K562 (cell line): Measurements from ENCODE around the gene CUTA. TPM values are rescaled to one million over a fixed set of nuclear protein-coding genes. Genes with fewer than 3 reads are reported as not detected.

ENCODE experiments used
- ATAC-seq: fragments of 200-7000 bp; cut with Tn5 transposase; 3 replicates; pipeline ENCODE4 v1.9.1; 2020; ENCODE audit warnings: moderate library complexity
- BruUV-seq: library from RNA; stranded (reverse); fragments of 400-500 nt; replicated peaks from 2 replicates; lab custom pipeline; 2021; lab: Mats Ljungman, UMichigan
- CTCF ChIA-PET: fragments of 300-600 bp; formaldehyde crosslinking; extraction: SDS; loops from one replicate; lab custom pipeline; 2021; ENCODE audit warnings: low intra/inter-chr PET ratio; lab: Yijun Ruan, JAX
- POLR2A ChIA-PET: fragments of 300-600, 350-650 bp; sonication (Branson Sonifier 250); formaldehyde crosslinking; extraction: SDS; loops from one replicate; lab custom pipeline; 2021; ENCODE audit warnings: antibody characterized with exemption, inconsistent platforms; lab: Yijun Ruan, JAX
- DNase-seq, 4 experiments: peaks; one replicate each; pipeline versions ENCODE4 v3.0.0 to v3.0.0-alpha.2; 2011 to 2018; ENCODE audit warnings: low spot score in 3 of 4, mixed read lengths in 3 of 4; ENCODE audit errors: extremely low read depth in 1 of 4
- FAIRE-seq: peaks from 2 replicates; lab custom pipeline; 2011; peaks lifted over from hg19 to GRCh38; lab: Jason Lieb, UNC
- H2AFZ ChIP-seq: 2 replicates; pipeline ENCODE4 v1.6.0; 2011; ENCODE audit warnings: low read depth, low read length, control low read depth, inconsistent platforms
- H3K27ac ChIP-seq: fragments of 200-600 bp; 3 replicates; pipeline ENCODE4 v1.8.0; 2011; ENCODE audit warnings: low read depth, mild to moderate bottlenecking, control low read depth, inconsistent platforms, low read length, moderate library complexity, mixed read lengths; ENCODE audit errors: extremely low read depth
- H3K27me3 ChIP-seq, 2 experiments: fragments of 300-600 bp in 1 of 2; 2 replicates in 1 of 2; 3 replicates in 1 of 2; pipeline versions ENCODE4 v1.6.0 to v1.8.0; 2011; ENCODE audit warnings: inconsistent platforms in 2 of 2, low read length in 2 of 2, mild to moderate bottlenecking in 1 of 2, mixed read lengths in 1 of 2, moderate library complexity in 1 of 2; ENCODE audit not compliant: control insufficient read depth in 2 of 2, insufficient read depth in 2 of 2
- H3K36me3 ChIP-seq: fragments of 300-600 bp; 3 replicates; pipeline ENCODE4 v1.8.0; 2011; ENCODE audit warnings: mild to moderate bottlenecking, low read length, inconsistent platforms; ENCODE audit not compliant: control insufficient read depth, insufficient read depth
- H3K4me1 ChIP-seq, 2 experiments: fragments of 200-600 bp in 1 of 2; replicated peaks in 1 of 2; 2 replicates in 1 of 2; 3 replicates in 1 of 2; pipeline versions ENCODE4 v1.5.1 to v1.8.0; 2011; ENCODE audit warnings: inconsistent platforms in 2 of 2, low read length in 2 of 2, mild to moderate bottlenecking in 1 of 2, mixed read lengths in 1 of 2, moderate library complexity in 1 of 2; ENCODE audit not compliant: control insufficient read depth in 2 of 2, insufficient read depth in 2 of 2
- H3K4me2 ChIP-seq: 2 replicates; pipeline ENCODE4 v1.6.1; 2011; ENCODE audit warnings: low read length, control low read depth, inconsistent platforms, mixed read lengths; ENCODE audit not compliant: insufficient read depth
- H3K4me3 ChIP-seq: fragments of 200-600 bp; sonication (generic), shearing (Covaris generic); 2 replicates; pipeline ENCODE4 v1.5.1; 2016; ENCODE audit warnings: control low read depth, inconsistent platforms
- H3K79me2 ChIP-seq: fragments of 200-600 bp; 3 replicates; pipeline ENCODE4 v1.8.0; 2011; ENCODE audit warnings: low read length, inconsistent platforms; ENCODE audit not compliant: control insufficient read depth, insufficient read depth
- H3K9ac ChIP-seq, 2 experiments: 2 replicates each; pipeline versions ENCODE4 v1.6.0 to v1.6.1; 2011; ENCODE audit warnings: low read depth in 2 of 2, low read length in 2 of 2, control low read depth in 1 of 2, inconsistent platforms in 1 of 2, mild to moderate bottlenecking in 1 of 2, mixed read lengths in 1 of 2; ENCODE audit not compliant: insufficient read depth in 1 of 2
- H3K9me1 ChIP-seq: one replicate; pipeline ENCODE4 v1.6.0; 2011; ENCODE audit warnings: inconsistent platforms, mild to moderate bottlenecking, low read length, moderate library complexity; ENCODE audit not compliant: control insufficient read depth, insufficient read depth
- H3K9me3 ChIP-seq: replicated peaks from 2 replicates; pipeline ENCODE4 v1.5.1; 2011; ENCODE audit warnings: low read depth, low read length, inconsistent platforms; ENCODE audit not compliant: control insufficient read depth, insufficient read depth
- H4K20me1 ChIP-seq: replicated peaks from 2 replicates; pipeline ENCODE4 v1.6.1; 2011; ENCODE audit warnings: low read length, inconsistent platforms, mixed read lengths; ENCODE audit not compliant: control insufficient read depth, insufficient read depth
- BCLAF1 ChIP-seq, 2 experiments: fragments of 450-650 bp in 1 of 2; IDR thresholded peaks; 2 replicates each; pipeline ENCODE4 v1.6.1; 2011 to 2017; ENCODE audit warnings: low read depth in 2 of 2, antibody characterized with exemption in 1 of 2, borderline replicate concordance in 1 of 2, low read length in 1 of 2, mild to moderate bottlenecking in 1 of 2, mixed read lengths in 1 of 2; ENCODE audit not compliant: control insufficient read depth in 1 of 2
- C11orf30 ChIP-seq: fragments of 450-650 bp; IDR thresholded peaks from 2 replicates; pipeline ENCODE4 v1.6.1; 2016; ENCODE audit warnings: low read depth, mild to moderate bottlenecking
- DIDO1 ChIP-seq: fragments of 450-650 bp; IDR thresholded peaks from 2 replicates; pipeline ENCODE4 v1.6.1; 2016; ENCODE audit warnings: low read depth, missing biosample characterization, missing genetic modification characterization
- FOXP4 ChIP-seq: sonication (generic); formaldehyde crosslinking; IDR thresholded peaks from 2 replicates; pipeline ENCODE4 v1.8.0; 2022; ENCODE audit warnings: mild to moderate bottlenecking, missing genetic modification reagents, borderline replicate concordance
- HDAC1 ChIP-seq, 2 experiments: fragments of 450-650 bp; IDR thresholded peaks; 2 replicates each; pipeline ENCODE4 v1.6.1; 2016 to 2017; ENCODE audit warnings: inconsistent platforms in 1 of 2, mild to moderate bottlenecking in 1 of 2, moderate library complexity in 1 of 2
- KDM1A ChIP-seq, 2 experiments: fragments of 450-650 bp; IDR thresholded peaks; 2 replicates each; pipeline ENCODE4 v1.6.1; 2016; ENCODE audit warnings: mild to moderate bottlenecking in 2 of 2
- MCM3 ChIP-seq: fragments of 450-650 bp; IDR thresholded peaks from 2 replicates; pipeline ENCODE4 v1.6.1; 2016
- NKRF ChIP-seq: fragments of 450-650 bp; IDR thresholded peaks from 2 replicates; pipeline ENCODE4 v1.6.1; 2016; ENCODE audit warnings: borderline replicate concordance
- RBFOX2 ChIP-seq: fragments of 200-400 bp; formaldehyde crosslinking; IDR thresholded peaks from 2 replicates; pipeline ENCODE4 v1.6.1; 2017; ENCODE audit warnings: low read depth, mild to moderate bottlenecking, low read length, moderate library complexity
- RCOR1 ChIP-seq, 2 experiments: IDR thresholded peaks; 2 replicates each; pipeline ENCODE4 v1.6.1; 2012; ENCODE audit warnings: low read depth in 2 of 2, low read length in 2 of 2, borderline replicate concordance in 1 of 2, improper control_type of control experiment in 1 of 2
- SIN3B ChIP-seq: fragments of 450-650 bp; IDR thresholded peaks from 2 replicates; pipeline ENCODE4 v1.6.1; 2017; ENCODE audit warnings: low read depth, mild to moderate bottlenecking, moderate library complexity
- SMARCC2 ChIP-seq: fragments of 450-650 bp; IDR thresholded peaks from 2 replicates; pipeline ENCODE4 v1.6.1; 2017; ENCODE audit warnings: antibody characterized with exemption, moderate library complexity, mild to moderate bottlenecking, low read depth
- SP1 ChIP-seq: sonication (generic); formaldehyde crosslinking; IDR thresholded peaks from 2 replicates; pipeline ENCODE4 v1.8.1; 2022; ENCODE audit warnings: mild to moderate bottlenecking, missing genetic modification reagents
- ZNF57 ChIP-seq: fragments of 450-650 bp; formaldehyde crosslinking; IDR thresholded peaks from 2 replicates; pipeline ENCODE4 v1.4.0; 2020; ENCODE audit warnings: mild to moderate bottlenecking, moderate library complexity
- WGBS: fragments of 100-300 bp; shearing (Covaris generic); methylation state at CpG from one replicate; pipeline ENCODE4 v1.1.6; 2016; ENCODE audit warnings: low coverage, mixed read lengths; ENCODE audit not compliant: insufficient coverage; ENCODE audit errors: missing lambda C conversion rate; 5-methylcytosine and 5-hydroxymethylcytosine counted together
- in situ Hi-C: fragments of 300-500 bp; cut with MboI; formaldehyde crosslinking; loops from 4 replicates; pipeline ENCODE4 v1.15.0; 2018; ENCODE audit warnings: inconsistent platforms, mixed read lengths
- intact Hi-C: fragments of 100-400 bp; cut with micrococcal nuclease; formaldehyde crosslinking; loops from 2 replicates; pipeline ENCODE4 v1.14.2; 2022
- polyA plus RNA-seq, 8 experiments: library from polyadenylated mRNA; depleted of rRNA in 4 of 8; stranded (reverse) in 5 of 8; unstranded in 3 of 8; fragments of >200 nt; fragmentation: Nextera tagmentation in 2 of 8; fragmentation: Illumina TruSeq in 1 of 8; extraction: Ambion mirVana in 2 of 8; extraction: Trizol in 1 of 8; gene quantifications; 2 replicates each; pipeline versions ENCODE4 v1.2.1 to v1.2.3, GENCODE V29; 2011 to 2014; ENCODE audit warnings: inconsistent platforms in 1 of 8, missing spikeins in 1 of 8
- total RNA-seq, 7 experiments: library from RNA; depleted of rRNA in 6 of 7; stranded (reverse); fragments of >200 nt in 6 of 7; fragmentation: Illumina TruSeq in 2 of 7; extraction: Trizol in 2 of 7; gene quantifications; 2 replicates each; pipeline versions ENCODE4 v1.2.1 to v1.2.3, GENCODE V29; 2011 to 2021; ENCODE audit warnings: low replicate concordance in 1 of 7

The CUTA gene
- total and polyA plus RNA-seq, 9 of the 15 experiments (the other 6 are each of a cell fraction or from before 2014, with no cell fraction given), result 166 to 682 (median 310) TPM

DNA sequence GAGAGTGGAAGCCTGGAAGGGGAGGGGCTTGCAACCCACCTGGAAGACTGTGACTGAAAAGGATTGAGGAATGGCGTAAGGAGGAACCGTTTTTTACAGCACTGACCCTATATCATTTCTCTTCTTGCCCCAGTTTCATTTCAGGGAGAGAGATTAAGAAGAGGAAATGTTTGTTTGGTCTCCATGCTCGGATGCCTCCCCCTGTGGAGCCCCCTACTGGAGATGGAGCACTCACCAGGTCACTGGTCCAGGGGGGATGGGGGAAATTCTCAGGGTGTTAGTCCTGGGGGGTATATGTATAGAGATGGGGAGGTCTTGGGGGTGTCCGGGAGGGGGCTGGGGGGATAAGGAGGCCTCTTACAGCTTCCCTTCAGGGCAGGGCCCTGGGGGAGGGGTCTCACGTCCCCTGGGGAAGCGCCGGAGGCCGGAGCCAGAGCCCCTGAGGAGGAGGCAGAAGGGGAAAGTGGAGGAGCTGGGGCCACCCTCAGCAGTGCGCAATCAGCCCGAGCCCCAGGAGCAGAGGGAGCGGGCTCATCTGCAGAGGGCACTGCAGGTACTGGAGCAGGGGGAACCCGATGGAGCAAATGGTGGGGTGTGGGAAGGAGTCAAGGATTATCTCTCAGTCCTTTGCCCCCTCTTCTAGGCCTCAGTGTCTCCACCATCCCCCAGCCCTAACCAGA, 3.2 kb downstream of the CUTA start:
- peak; percentile 37 for FAIRE-seq
- H3K9ac ChIP-seq, result peak overlapping the region in 1 of 2 experiments; percentile 50; a peak in 1 of 4 replicates
- TF ChIP-seq MCM3 (no peak), BCLAF1 (IDR thresholded peaks at IDR 0.05; ENCODE audit: borderline replicate concordance in 1 of 2, control insufficient read depth in 1 of 2, low read depth in 2 of 2, low read length in 1 of 2) (0 out of 4 replicates have a peak, but pooled peaks of 1 of the 2 experiments have one; percentile 21), HDAC1 (IDR thresholded peaks at IDR 0.05) (no peak), DIDO1 (no peak), RCOR1 (IDR thresholded peaks at IDR 0.05; ENCODE audit: borderline replicate concordance in 1 of 2, low read depth in 2 of 2, low read length in 2 of 2) (peak in 1 of 2 experiments; percentile 66; a peak in 1 of 4 replicates), KDM1A (IDR thresholded peaks at IDR 0.05) (peak in 1 of 2 experiments; percentile 54; a peak in 2 of 4 replicates), SMARCC2 (no peak), C11orf30 (no peak), RBFOX2 (peak; percentile 65), NKRF (no peak), SIN3B (no peak), ZNF57 (CRISPR knock-in tag) (no peak), FOXP4 (CRISPR knock-in tag) (no peak), SP1 (0 out of 2 replicates have a peak, but pooled peaks have one; percentile 48)

More for the DNA sequence above, 3.2 kb downstream of the CUTA start:
- ChIA-PET POLR2A (interaction anchor here (0.6 kb wide), 1 partner anchor 22 kb away, joined by 3 read pairs; no protein-coding TSS in a partner anchor), CTCF (no interaction called here)
- Histone ChIP-seq H3K27ac (no peak overlapping the region), H3K4me2 (no peak overlapping the region), H4K20me1 (peaks cover 5% of the 10 kb centered on the region), H3K4me3 (no peak overlapping the region), H3K27me3 (no peaks in the 10 kb centered on the region), H3K9me1 (no peaks in the 10 kb centered on the region), H3K36me3 (peaks cover 50% of the 10 kb centered on the region; the same call in 2 of the 3 replicates), H3K79me2 (peaks cover 53% of the 10 kb centered on the region), H3K9me3 (no peaks in the 10 kb centered on the region), H2AFZ (no peak overlapping the region), H3K4me1 (peaks cover 33 to 47% of the 10 kb centered on the region in 2 experiments)
- DNase-seq (peak; percentile 50 to 69 (median 60)), ATAC-seq (no peak)
- 59% methylated on average over 5 of the region's 12 CpGs for WGBS
- in situ Hi-C loops (no loop called here), intact Hi-C loops (loop anchor here (5.0 kb wide), 1 partner anchor 117 kb away; the partner anchor contains the start of gene RGL2)
- no TSS peak for BruUV-seq
